GM21737 (cell line): ENCODE results near the gene HCRTR1.

ENCODE experiments used
- ATAC-seq: cut with Tn5 transposase; IDR thresholded peaks from one replicate; pipeline ENCODE4 v1.9.1; 2021; ENCODE audit warnings: mild to moderate bottlenecking, moderate library complexity; ENCODE audit not compliant: unreplicated experiment

The HCRTR1 gene

GRCh38 chr1:31625561-31626222, 8.2 kb downstream of the HCRTR1 start:
- ATAC-seq, result no peak

GRCh38 chr1:31626223-31627207, 9.0 kb downstream of the HCRTR1 start:
- ATAC-seq, result no peak

- no peak for ATAC-seq
Measured at GRCh38 chr1:31627301-31627929, 9.9 kb downstream of the HCRTR1 start.

GRCh38 chr1:31627930-31628559, 10.6 kb downstream of the HCRTR1 start:
- no peak for ATAC-seq

- no peak for ATAC-seq
Measured at GRCh38 chr1:31628931-31629556, 11.6 kb downstream of the HCRTR1 start.

- no peak for ATAC-seq
Measured at GRCh38 chr1:31632649-31633048, 15.2 kb downstream of the HCRTR1 start.

- ATAC-seq, result no peak
Measured at GRCh38 chr1:31633117-31633516, 15.6 kb downstream of the HCRTR1 start.

- ATAC-seq, result no peak
Measured at GRCh38 chr1:31637915-31638673, 20.6 kb downstream of the HCRTR1 start.

GRCh38 chr1:31639543-31639942, 22.1 kb downstream of the HCRTR1 start:
- ATAC-seq, result no peak

- ATAC-seq, result no peak
Measured at GRCh38 chr1:31640179-31640578, 22.7 kb downstream of the HCRTR1 start.

- no peak for ATAC-seq
Measured at GRCh38 chr1:31640964-31641363, 23.5 kb downstream of the HCRTR1 start.

GRCh38 chr1:31642366-31642765, 24.9 kb downstream of the HCRTR1 start:
- no peak for ATAC-seq

GRCh38 chr1:31642897-31643296, 25.4 kb downstream of the HCRTR1 start:
- no peak for ATAC-seq

- ATAC-seq, result no peak
Measured at GRCh38 chr1:31643976-31644559, 26.6 kb downstream of the HCRTR1 start.

GRCh38 chr1:31644560-31645273, 27.2 kb downstream of the HCRTR1 start, which contains the start of gene PEF1:
Gene PEF1, minus strand, starts transcription at chr1:31644876. Its CDS starts 12 bp downstream, at chr1:31644864.
- ATAC-seq, result peak; percentile 86

GRCh38 chr1:31645274-31645568, 27.7 kb downstream of the HCRTR1 start:
- ATAC-seq, result no peak

GRCh38 chr1:31646259-31646960, 28.9 kb downstream of the HCRTR1 start:
- no peak for ATAC-seq

GRCh38 chr1:31647106-31647505, 29.6 kb downstream of the HCRTR1 start:
- ATAC-seq, result no peak
